SK-N-SH (cell line): ENCODE data around the gene EEF1A2. TPM values are rescaled to one million over a fixed set of nuclear protein-coding genes. Genes with fewer than 3 reads are reported as not detected.
A peak's percentile ranks its signal among the peaks of the same experiment; 100 is the strongest.

Source experiments
- CTCF ChIA-PET: fragments of 300-600, 350-600 bp; formaldehyde crosslinking; extraction: SDS; loops from one replicate; lab custom pipeline; 2021; lab: Yijun Ruan, JAX
- POLR2A ChIA-PET: fragments of 350-600 bp; sonication (Branson Sonifier 250); formaldehyde crosslinking; extraction: SDS; loops from one replicate; lab custom pipeline; 2020; ENCODE audit warnings: antibody characterized with exemption, inconsistent platforms; lab: Yijun Ruan, JAX
- DNase-seq: peaks from one replicate; pipeline ENCODE4 v3.0.0; 2012
- H2AFZ ChIP-seq: fragments of 200-600 bp; sonication (generic); 2 replicates; pipeline ENCODE4 v1.8.1; 2016; ENCODE audit warnings: antibody characterized with exemption, mild to moderate bottlenecking, low read depth
- H3F3A ChIP-seq: fragments of 200-600 bp; sonication (generic); replicated peaks from 2 replicates; pipeline ENCODE3; 2016; ENCODE audit warnings: antibody characterized with exemption, mild to moderate bottlenecking; ENCODE audit not compliant: insufficient read depth
- H3K27ac ChIP-seq, 2 experiments: fragments of 200-500 bp in 1 of 2; fragments of 200-600 bp in 1 of 2; sonication (Bioruptor generic) in 1 of 2; sonication (generic), shearing (Covaris generic) in 1 of 2; 2 replicates each; pipeline versions ENCODE4 v1.5.1 to v1.6.1; 2014 to 2016; ENCODE audit warnings: low read depth in 2 of 2, inconsistent platforms in 1 of 2, low read length in 1 of 2, mild to moderate bottlenecking in 1 of 2, mixed read lengths in 1 of 2
- H3K27me3 ChIP-seq: fragments of 200-600 bp; sonication (generic), shearing (Covaris generic); 2 replicates; pipeline ENCODE4 v1.6.1; 2016; ENCODE audit warnings: mixed run types; ENCODE audit not compliant: insufficient read depth
- H3K36me3 ChIP-seq, 2 experiments: fragments of 200-500 bp in 1 of 2; fragments of 200-600 bp in 1 of 2; sonication (Bioruptor generic) in 1 of 2; sonication (generic) in 1 of 2; replicated peaks in 1 of 2; 2 replicates each; pipeline versions ENCODE3 to v1.5.1; 2014 to 2016; ENCODE audit warnings: low read length in 1 of 2, mild to moderate bottlenecking in 1 of 2; ENCODE audit not compliant: insufficient read depth in 2 of 2, control insufficient read depth in 1 of 2
- H3K4me1 ChIP-seq, 2 experiments: fragments of 200-500 bp in 1 of 2; fragments of 200-600 bp in 1 of 2; sonication (Bioruptor generic) in 1 of 2; sonication (generic), shearing (Covaris generic) in 1 of 2; 2 replicates each; pipeline versions ENCODE4 v1.5.1 to v1.6.1; 2014 to 2016; ENCODE audit warnings: low read depth in 1 of 2, low read length in 1 of 2, mixed run types in 1 of 2; ENCODE audit not compliant: insufficient read depth in 2 of 2, control insufficient read depth in 1 of 2
- H3K4me2 ChIP-seq: fragments of 200-600 bp; sonication (generic), shearing (Covaris generic); 2 replicates; pipeline ENCODE4 v1.6.1; 2017; ENCODE audit warnings: mixed run types
- H3K4me3 ChIP-seq, 2 experiments: fragments of 200-500 bp in 1 of 2; fragments of 200-600 bp in 1 of 2; sonication (Bioruptor generic) in 1 of 2; sonication (generic), shearing (Covaris generic) in 1 of 2; 2 replicates each; pipeline versions ENCODE4 v1.5.1 to v1.8.1; 2014 to 2016; ENCODE audit warnings: low read depth in 2 of 2, inconsistent platforms in 1 of 2, low read length in 1 of 2, mild to moderate bottlenecking in 1 of 2, mixed read lengths in 1 of 2, moderate library complexity in 1 of 2
- H3K79me2 ChIP-seq: fragments of 200-600 bp; sonication (generic); 2 replicates; pipeline ENCODE4 v1.8.1; 2017; ENCODE audit warnings: mild to moderate bottlenecking; ENCODE audit not compliant: insufficient read depth
- H3K9ac ChIP-seq: fragments of 200-600 bp; sonication (generic); 2 replicates; pipeline ENCODE4 v1.6.1; 2017; ENCODE audit warnings: mixed run types
- H3K9me2 ChIP-seq: fragments of 200-600 bp; sonication (generic); 2 replicates; pipeline ENCODE4 v1.6.1; 2017; ENCODE audit warnings: mixed run types
- H3K9me3 ChIP-seq: fragments of 200-600 bp; sonication (generic); 2 replicates; pipeline ENCODE4 v1.6.1; 2017; ENCODE audit warnings: mixed run types, mild to moderate bottlenecking, moderate library complexity
- H4K20me1 ChIP-seq: fragments of 200-600 bp; sonication (generic); 2 replicates; pipeline ENCODE4 v1.6.1; 2017; ENCODE audit warnings: mild to moderate bottlenecking, mixed run types; ENCODE audit not compliant: insufficient read depth
- CHD2 ChIP-seq: fragments of 150-350 bp; IDR thresholded peaks from 2 replicates; pipeline ENCODE4 v1.6.1; 2018; ENCODE audit warnings: low read length; ENCODE audit not compliant: partially characterized antibody
- GATA2 ChIP-seq: sonication (generic); formaldehyde crosslinking; IDR thresholded peaks from 2 replicates; pipeline ENCODE4 v1.5.0; 2020; ENCODE audit warnings: mild to moderate bottlenecking, missing genetic modification reagents
- POLR2AphosphoS5 ChIP-seq: IDR thresholded peaks from 2 replicates; pipeline ENCODE4 v1.6.1; 2012; ENCODE audit warnings: low read depth, low read length
- RFX5 ChIP-seq: IDR thresholded peaks from 2 replicates; pipeline ENCODE4 v1.6.1; 2012; ENCODE audit warnings: mild to moderate bottlenecking, improper control_type of control experiment, low read length
- TAF1 ChIP-seq: IDR thresholded peaks from 2 replicates; pipeline ENCODE4 v1.6.1; 2012; ENCODE audit warnings: low read depth, mild to moderate bottlenecking, low read length, moderate library complexity, borderline replicate concordance
- TCF12 ChIP-seq: IDR thresholded peaks from 2 replicates; pipeline ENCODE4 v1.4.0; 2012
- WGBS: methylation state at CpG from one replicate; pipeline ENCODE4 v1.1.6; 2017; ENCODE audit warnings: low lambda C conversion rate; 5-methylcytosine and 5-hydroxymethylcytosine counted together
- polyA plus RNA-seq, 3 experiments: library from polyadenylated mRNA; depleted of rRNA; stranded (reverse); fragments of >200 nt; gene quantifications; 2 replicates each; pipeline ENCODE4 v1.2.3, GENCODE V29; 2012
- TF ChIP-seq, protein P1 (sequence below): IDR thresholded peaks from 2 replicates; pipeline ENCODE4 v1.4.0; 2012; ENCODE audit warnings: low read depth
- TF ChIP-seq, protein P2 (sequence below): IDR thresholded peaks from 2 replicates; pipeline ENCODE4 v1.6.1; 2012; ENCODE audit warnings: mild to moderate bottlenecking, low read depth, low read length, moderate library complexity

EEF1A2 gene
- polyA plus RNA-seq, 1 of the 3 experiments (the other 2 are of a cell fraction): 16.5 TPM

DNA sequence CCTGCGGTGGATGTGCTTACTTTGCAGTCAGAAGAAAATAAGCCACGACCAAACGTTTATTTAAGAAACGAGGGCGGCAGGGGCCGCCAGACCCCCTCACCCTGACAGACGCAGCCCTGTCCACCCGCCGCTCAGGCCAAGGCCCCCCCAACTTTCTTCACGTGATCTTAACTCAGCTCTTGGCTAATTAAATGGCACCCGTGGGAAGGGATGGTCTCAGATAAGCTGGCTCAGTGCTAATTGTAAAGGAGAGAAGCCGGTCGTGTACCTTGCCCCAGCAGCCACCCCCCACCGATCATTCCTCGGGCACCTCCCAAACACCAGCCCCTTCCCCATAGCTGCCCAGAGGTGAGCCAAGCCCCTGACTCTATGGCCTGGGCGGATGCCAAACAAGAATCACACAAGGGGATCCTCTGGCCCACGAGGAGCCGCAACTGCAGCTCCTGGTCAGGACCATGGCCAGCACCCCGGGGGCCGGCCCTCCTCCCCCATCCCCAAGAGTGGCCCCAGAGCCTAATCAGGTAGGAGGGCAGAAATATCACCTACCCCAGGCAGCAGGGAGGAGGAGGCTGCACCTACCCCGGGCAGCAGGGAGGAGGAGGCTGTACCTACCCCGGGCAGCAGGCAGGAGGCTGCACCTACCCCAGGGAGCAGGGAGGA, 37.6 kb downstream of the EEF1A2 start:
- Histone ChIP-seq H3K4me3 (no peak overlapping the region), H3K27ac (peak overlapping the region in 1 of 2 experiments; percentile 58; a peak in 1 of 4 replicates), H3K9me3 (no peaks in the 10 kb centered on the region)
- POLR2A ChIA-PET: interaction anchor here (1.1 kb wide), 1 partner anchor 10 kb away, joined by 3 read pairs; no protein-coding TSS in a partner anchor
- TF ChIP-seq, protein P1, sequence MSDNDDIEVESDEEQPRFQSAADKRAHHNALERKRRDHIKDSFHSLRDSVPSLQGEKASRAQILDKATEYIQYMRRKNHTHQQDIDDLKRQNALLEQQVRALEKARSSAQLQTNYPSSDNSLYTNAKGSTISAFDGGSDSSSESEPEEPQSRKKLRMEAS: no peak
- TF ChIP-seq, protein P2, sequence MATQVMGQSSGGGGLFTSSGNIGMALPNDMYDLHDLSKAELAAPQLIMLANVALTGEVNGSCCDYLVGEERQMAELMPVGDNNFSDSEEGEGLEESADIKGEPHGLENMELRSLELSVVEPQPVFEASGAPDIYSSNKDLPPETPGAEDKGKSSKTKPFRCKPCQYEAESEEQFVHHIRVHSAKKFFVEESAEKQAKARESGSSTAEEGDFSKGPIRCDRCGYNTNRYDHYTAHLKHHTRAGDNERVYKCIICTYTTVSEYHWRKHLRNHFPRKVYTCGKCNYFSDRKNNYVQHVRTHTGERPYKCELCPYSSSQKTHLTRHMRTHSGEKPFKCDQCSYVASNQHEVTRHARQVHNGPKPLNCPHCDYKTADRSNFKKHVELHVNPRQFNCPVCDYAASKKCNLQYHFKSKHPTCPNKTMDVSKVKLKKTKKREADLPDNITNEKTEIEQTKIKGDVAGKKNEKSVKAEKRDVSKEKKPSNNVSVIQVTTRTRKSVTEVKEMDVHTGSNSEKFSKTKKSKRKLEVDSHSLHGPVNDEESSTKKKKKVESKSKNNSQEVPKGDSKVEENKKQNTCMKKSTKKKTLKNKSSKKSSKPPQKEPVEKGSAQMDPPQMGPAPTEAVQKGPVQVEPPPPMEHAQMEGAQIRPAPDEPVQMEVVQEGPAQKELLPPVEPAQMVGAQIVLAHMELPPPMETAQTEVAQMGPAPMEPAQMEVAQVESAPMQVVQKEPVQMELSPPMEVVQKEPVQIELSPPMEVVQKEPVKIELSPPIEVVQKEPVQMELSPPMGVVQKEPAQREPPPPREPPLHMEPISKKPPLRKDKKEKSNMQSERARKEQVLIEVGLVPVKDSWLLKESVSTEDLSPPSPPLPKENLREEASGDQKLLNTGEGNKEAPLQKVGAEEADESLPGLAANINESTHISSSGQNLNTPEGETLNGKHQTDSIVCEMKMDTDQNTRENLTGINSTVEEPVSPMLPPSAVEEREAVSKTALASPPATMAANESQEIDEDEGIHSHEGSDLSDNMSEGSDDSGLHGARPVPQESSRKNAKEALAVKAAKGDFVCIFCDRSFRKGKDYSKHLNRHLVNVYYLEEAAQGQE: peak; percentile 95
- TF ChIP-seq, all 33 proteins: peak for 1
- 48% methylated on average over 22 of the region's 22 CpGs for WGBS
- Histone ChIP-seq H3K9me2 (no peaks in the 10 kb centered on the region), H3F3A (no peaks in the 10 kb centered on the region), H3K36me3 (no peaks in the 10 kb centered on the region), H3K79me2 (no peaks in the 10 kb centered on the region), H3K4me2 (no peak overlapping the region), H3K9ac (no peak overlapping the region), H4K20me1 (no peaks in the 10 kb centered on the region), H3K4me1 (peaks cover 0 to 95% of the 10 kb centered on the region in 2 experiments; a peak in 2 of 4 replicates), H2AFZ (no peak overlapping the region), H3K27me3 (peaks cover 17% of the 10 kb centered on the region)
- CTCF ChIA-PET: interaction anchor here (1.3 to 2.3 kb wide), 2 partner anchors 17 to 35 kb away, joined by 5 to 9 read pairs; no protein-coding TSS in a partner anchor
- DNase-seq: no peak

DNA sequence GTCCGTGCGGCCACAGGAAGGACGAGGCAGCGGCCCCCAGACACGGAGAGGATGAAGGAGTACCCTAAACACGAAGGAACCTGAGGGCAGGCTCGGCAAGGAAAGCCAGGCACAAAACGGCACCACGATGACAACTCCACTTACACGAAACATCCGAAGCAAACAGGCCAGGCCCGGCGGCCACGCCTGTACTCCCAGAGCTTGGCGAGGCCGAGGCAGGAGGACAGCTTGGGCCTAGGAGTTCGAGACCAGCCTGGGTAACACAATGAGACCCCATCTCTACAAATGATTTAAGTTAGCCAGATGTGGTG, 39.9 kb downstream of the EEF1A2 start:
- Histone ChIP-seq H2AFZ (no peak overlapping the region), H3F3A (no peaks in the 10 kb centered on the region), H3K36me3 (no peaks in the 10 kb centered on the region), H3K9me3 (no peaks in the 10 kb centered on the region), H3K27me3 (peaks cover 8% of the 10 kb centered on the region), H4K20me1 (no peaks in the 10 kb centered on the region), H3K4me2 (no peak overlapping the region), H3K79me2 (no peaks in the 10 kb centered on the region), H3K27ac (peak overlapping the region in 1 of 2 experiments; percentile 99; a peak in 1 of 4 replicates), H3K4me3 (no peak overlapping the region), H3K4me1 (peaks cover 3 to 96% of the 10 kb centered on the region in 2 experiments; a peak in 3 of 4 replicates), H3K9ac (no peak overlapping the region), H3K9me2 (no peaks in the 10 kb centered on the region)
- WGBS: 63% methylated on average over 17 of the region's 17 CpGs
- no peak for DNase-seq
- ChIA-PET POLR2A (interaction anchor here (0.6 kb wide), 1 partner anchor 42 kb away, joined by 3 read pairs; no protein-coding TSS in a partner anchor), CTCF (interaction anchor here (1.1 to 1.9 kb wide), 2 partner anchors 17 to 25 kb away, joined by 3 to 7 read pairs; no protein-coding TSS in a partner anchor)
- TF ChIP-seq TCF12 (no peak), POLR2AphosphoS5 (no peak), GATA2 (CRISPR knock-in tag) (no peak), TAF1 (no peak), RFX5 (no peak), CHD2 (no peak)
